ENCODE data around the gene MRTFA.
"Not testable (repeated sequence)": the region's sequence is repeated elsewhere in the genome, so short reads cannot be mapped to it uniquely, and the experiment has no call there.

The MRTFA gene

DNA sequence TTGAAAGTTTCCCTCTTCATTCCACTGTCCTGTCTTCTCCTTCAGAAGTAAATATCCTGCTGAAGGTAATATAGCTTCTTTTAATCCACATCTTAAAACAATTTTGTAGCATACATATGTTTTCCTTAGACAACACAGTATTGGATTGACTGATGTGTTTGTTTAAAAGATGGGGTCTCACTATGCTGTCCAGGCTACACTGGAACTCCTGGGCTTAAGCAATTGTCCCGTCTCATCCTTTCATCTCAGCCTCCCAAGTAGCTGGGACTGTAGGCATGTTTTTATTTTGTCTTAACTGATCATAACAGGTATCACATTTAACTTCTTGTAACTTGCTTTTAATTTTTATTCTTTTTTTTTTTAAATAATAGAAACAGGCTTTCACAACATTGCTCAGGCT is 55.9 kb downstream of the MRTFA start:
- in situ Hi-C loops (cut with MboI; ENCODE audit: low pct_unique_long_range_greater_than_20kb, low sequenced_read_pairs) = no loop called here

DNA sequence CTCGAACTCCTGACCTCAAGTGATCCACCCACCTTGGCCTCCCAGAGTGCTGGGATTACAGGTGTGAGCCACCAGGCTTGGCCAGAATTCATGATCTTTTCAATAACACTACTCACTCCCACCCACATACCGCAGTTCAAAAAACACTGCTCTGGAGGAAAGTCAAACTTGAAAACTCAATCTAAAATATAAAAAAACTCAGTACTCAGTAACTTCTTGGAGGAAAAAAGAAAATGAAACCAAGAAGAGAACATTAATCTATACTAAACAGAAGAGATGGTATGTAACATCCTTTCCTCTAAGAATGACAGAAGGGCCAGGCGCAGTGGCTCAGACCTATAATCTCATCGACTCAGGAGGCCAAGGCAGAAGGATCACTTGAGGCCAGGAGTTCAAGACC is 58.3 kb downstream of the MRTFA start:
- DNase-seq = no peak
- in situ Hi-C loops (cut with MboI; ENCODE audit: low pct_unique_long_range_greater_than_20kb, low sequenced_read_pairs) = no loop called here

More for the DNA sequence above, 55.9 kb downstream of the MRTFA start:
- DNase-seq = no peak

GRCh38 chr22:40572976-40573375 is 63.5 kb downstream of the MRTFA start:
- no peak for DNase-seq
- in situ Hi-C loops (cut with MboI; ENCODE audit: low pct_unique_long_range_greater_than_20kb, low sequenced_read_pairs) = no loop called here

- in situ Hi-C loops (cut with MboI; ENCODE audit: low pct_unique_long_range_greater_than_20kb, low sequenced_read_pairs) = no loop called here
- DNase-seq = no peak
Measured at GRCh38 chr22:40571887-40572286, 64.6 kb downstream of the MRTFA start.

DNA sequence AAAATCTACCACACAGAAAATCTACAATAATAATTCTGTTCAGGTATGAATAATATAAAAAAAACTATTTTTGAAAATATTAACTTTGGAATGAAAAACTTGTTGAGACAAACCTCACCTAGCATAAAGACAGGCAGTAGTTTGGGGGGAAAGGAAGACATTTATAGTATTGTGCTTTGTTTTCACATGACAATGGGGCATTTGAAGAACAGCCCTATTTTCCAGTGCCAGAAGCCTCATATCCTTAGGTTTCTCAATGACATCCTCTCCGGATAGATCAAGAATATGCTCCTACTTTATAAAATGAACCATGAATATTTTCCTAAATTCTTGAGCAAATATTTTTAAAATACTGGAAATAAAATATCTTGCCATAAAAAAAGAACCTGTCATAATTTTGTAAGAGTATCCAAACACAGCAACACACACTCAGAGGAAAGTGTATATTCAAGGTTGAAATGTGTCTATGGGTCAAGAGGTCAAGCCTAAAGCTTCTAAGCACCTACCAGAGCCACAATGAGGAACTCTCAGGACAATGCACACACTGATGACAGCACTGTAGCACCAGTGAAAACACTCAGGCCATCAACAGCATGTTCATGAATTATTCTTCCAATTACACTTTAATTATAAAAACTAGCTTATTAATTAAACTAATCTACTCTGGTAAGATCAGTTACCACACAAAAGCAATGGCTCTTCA is 68.7 kb downstream of the MRTFA start:
- in situ Hi-C loops (cut with MboI; ENCODE audit: low pct_unique_long_range_greater_than_20kb, low sequenced_read_pairs) = no loop called here
- DNase-seq = no peak

- in situ Hi-C loops (cut with MboI; ENCODE audit: low pct_unique_long_range_greater_than_20kb, low sequenced_read_pairs) = no loop called here
- no peak for DNase-seq
Measured at GRCh38 chr22:40567106-40567505, 69.4 kb downstream of the MRTFA start.

- in situ Hi-C loops (cut with MboI; ENCODE audit: low pct_unique_long_range_greater_than_20kb, low sequenced_read_pairs) = no loop called here
- no peak for DNase-seq
Measured at GRCh38 chr22:40560994-40561515, 75.5 kb downstream of the MRTFA start.

DNA sequence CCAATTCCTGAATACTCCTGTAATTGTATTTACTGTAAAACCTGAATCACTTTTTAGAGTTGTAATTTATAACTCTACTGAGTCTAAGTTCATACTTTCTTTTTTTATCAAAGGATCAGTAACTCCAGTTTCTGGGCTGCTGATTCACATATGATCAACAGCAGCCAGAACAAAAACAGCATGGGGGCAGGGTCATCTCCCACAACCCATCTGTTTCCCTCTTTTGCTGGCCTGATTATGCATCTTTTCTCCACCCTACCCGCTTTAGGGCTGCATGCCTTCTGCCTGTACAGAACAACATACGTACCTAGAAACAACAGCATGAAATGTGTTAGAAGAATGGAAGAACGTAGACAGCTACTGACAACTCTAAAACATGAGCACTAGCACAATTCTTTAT is 76.0 kb downstream of the MRTFA start:
- in situ Hi-C loops (cut with MboI; ENCODE audit: low pct_unique_long_range_greater_than_20kb, low sequenced_read_pairs) = no loop called here
- DNase-seq = peak; percentile 59

DNA sequence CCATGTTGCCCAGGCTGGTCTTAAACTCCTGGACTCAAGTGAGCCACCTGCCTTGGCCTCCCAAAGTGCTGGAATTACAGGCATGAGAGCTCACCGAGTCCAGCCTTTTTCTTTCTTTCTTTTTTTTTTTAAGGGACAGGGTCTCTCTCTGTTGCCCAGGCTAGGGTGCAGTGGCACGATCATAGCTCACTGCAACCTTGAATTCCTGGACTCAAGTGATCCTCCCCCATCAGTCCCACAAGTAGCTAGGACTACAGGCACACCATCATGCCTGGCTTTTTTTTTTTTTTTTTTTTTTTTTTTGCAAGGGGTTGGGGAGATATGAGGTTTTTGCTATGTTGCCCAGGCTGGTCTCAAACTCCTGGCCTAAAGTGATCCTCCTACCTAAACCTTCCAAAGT is 78.5 kb downstream of the MRTFA start:
- in situ Hi-C loops (cut with MboI; ENCODE audit: low pct_unique_long_range_greater_than_20kb, low sequenced_read_pairs) = no loop called here
- no peak for DNase-seq

DNA sequence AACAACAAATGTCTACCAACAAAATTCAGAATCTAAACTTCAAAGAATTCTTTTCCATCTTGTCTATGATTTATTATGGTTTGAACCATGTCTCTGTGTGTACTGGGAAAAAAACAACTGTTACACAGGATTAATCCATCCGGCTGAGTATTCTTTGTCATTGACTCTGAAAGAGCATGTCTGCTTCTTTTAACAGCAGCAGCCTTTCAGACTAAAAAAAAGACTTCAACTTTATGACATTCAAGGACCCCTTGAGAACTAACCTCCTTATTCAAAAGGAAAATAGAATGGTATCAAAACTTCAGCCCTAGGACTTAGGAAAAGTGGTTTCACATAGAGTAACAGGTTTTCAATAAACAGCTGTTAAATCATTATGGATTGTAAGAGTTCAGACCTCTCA is 79.9 kb downstream of the MRTFA start:
- no peak for DNase-seq
- in situ Hi-C loops (cut with MboI; ENCODE audit: low pct_unique_long_range_greater_than_20kb, low sequenced_read_pairs) = no loop called here

- DNase-seq; in situ Hi-C loops (cut with MboI; ENCODE audit: low pct_unique_long_range_greater_than_20kb, low sequenced_read_pairs): not testable (repeated sequence)
Measured at GRCh38 chr22:40554023-40554422, 82.5 kb downstream of the MRTFA start.

GRCh38 chr22:40553014-40553554 is 83.4 kb downstream of the MRTFA start:
- in situ Hi-C loops (cut with MboI; ENCODE audit: low pct_unique_long_range_greater_than_20kb, low sequenced_read_pairs) = no loop called here
- DNase-seq = no peak

GRCh38 chr22:40552070-40552469 is 84.4 kb downstream of the MRTFA start:
- in situ Hi-C loops (cut with MboI; ENCODE audit: low pct_unique_long_range_greater_than_20kb, low sequenced_read_pairs) = no loop called here
- no peak for DNase-seq

DNA sequence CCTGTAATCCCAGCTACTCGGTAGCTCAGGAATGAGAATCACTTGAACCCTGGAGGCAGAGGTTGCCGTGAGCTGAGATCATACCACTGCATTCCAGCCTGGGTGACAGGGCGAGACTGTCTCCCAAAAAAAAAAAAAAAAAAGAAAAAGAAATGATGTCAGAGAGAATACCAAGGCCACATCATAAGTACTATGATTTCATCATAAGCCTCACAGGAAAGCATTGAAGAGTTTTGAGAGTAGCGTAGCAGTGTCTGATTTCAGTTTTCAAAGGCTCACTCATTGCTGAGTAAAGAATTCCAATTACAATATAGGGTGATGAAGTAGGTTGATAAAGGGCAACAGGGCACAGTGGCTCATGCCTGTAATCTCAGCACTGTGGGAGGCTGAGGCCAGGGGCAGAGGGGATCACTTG is 88.8 kb downstream of the MRTFA start:
- no peak for DNase-seq
- in situ Hi-C loops (cut with MboI; ENCODE audit: low pct_unique_long_range_greater_than_20kb, low sequenced_read_pairs) = no loop called here

GRCh38 chr22:40544758-40545157 is 91.8 kb downstream of the MRTFA start:
- in situ Hi-C loops (cut with MboI; ENCODE audit: low pct_unique_long_range_greater_than_20kb, low sequenced_read_pairs) = no loop called here
- no peak for DNase-seq

DNA sequence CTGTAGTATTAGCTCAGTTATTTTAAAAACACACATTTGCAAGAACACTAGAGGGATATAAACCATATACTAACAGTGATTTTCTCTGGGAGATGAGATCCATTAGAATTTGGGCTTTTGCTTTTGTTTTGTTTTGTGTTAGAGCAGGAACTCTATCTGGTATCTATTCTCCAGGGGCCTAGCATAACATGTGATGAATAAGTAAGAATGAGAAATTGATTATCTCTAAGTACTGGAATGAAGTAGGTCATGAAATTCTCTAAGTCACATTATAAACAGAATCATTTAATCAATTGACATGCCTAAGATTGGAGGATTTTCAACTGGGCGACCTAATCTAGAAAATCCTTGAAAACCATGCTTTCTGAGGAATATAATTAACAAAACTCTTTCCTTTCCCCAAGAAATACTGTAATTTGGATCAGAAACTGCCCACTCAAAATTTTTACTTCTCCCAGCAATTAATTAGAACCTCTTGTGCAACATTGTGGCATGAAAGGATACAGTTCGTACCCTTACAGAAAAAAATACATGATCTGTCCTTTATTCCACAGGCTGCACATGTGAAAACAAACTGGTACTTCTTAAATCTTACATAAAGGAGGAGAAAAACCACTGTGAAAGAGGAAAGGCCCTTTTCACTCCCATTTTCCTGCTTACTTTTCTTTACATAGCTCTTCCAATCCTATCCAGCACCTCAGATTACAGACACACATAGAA is 93.5 kb downstream of the MRTFA start:
- in situ Hi-C loops (cut with MboI; ENCODE audit: low pct_unique_long_range_greater_than_20kb, low sequenced_read_pairs) = no loop called here
- DNase-seq = no peak

GRCh38 chr22:40541300-40541699 is 95.2 kb downstream of the MRTFA start:
- in situ Hi-C loops (cut with MboI; ENCODE audit: low pct_unique_long_range_greater_than_20kb, low sequenced_read_pairs) = no loop called here
- DNase-seq = no peak

DNA sequence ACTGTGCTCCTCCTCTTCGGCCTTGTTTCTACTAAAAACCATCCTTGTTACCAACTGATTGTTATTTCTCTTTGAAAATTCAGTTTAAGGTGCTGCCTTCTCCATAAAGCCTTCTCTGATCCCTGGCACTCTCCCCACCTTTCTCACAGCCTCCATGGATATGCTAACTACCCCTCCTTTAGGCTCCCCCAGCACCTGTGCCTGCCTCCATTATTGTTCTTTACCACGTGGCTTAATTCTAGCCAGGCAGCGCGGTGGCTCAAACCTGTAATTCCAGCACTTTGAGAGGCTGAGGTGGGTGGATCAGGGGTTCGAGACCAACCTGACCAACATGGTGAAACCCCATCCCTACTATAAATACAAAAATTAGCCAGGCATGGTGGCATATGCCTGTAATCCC is 96.3 kb downstream of the MRTFA start:
- in situ Hi-C loops (cut with MboI; ENCODE audit: low pct_unique_long_range_greater_than_20kb, low sequenced_read_pairs) = no loop called here
- no peak for DNase-seq

DNA sequence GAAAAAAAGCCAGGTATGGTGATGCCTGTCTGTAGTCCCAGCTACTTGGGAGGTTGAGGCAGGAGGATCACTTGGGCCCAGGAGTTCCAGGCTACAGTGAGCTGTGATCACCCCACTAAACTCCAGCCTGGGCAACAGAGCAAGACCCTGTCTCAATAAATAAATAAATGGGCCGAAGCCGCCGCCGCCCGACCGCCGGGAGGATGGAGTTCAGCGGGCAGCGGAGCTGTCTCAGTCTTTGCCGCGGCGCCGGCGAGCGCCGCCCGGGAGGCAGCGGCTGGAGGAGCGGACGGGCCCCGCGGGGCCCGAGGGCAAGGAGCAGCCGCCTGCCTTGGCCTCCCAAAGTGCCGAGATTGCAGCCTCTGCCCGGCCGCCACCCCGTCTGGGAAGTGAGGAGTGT is 100.4 kb downstream of the MRTFA start:
- in situ Hi-C loops (cut with MboI; ENCODE audit: low pct_unique_long_range_greater_than_20kb, low sequenced_read_pairs); DNase-seq: not testable (repeated sequence)

DNA sequence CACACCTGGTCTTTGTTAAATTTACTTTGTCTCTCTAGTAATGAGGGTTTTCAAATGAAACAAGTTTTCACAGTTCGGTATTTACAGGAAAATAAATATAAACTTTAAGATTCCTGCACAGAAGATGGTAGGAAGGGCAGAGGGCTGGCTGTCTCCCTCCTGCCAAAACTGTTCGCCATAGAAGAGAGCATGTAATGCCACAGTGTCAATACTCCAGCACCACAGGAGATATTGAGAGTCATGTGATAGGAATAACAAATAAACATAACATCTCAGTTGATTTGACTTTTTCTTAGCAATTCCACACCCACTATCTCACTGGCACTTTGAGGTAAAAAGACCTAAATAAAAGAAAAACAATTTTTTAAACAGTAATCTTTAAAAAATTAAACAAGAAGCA is 100.9 kb downstream of the MRTFA start:
- in situ Hi-C loops (cut with MboI; ENCODE audit: low pct_unique_long_range_greater_than_20kb, low sequenced_read_pairs) = no loop called here
- no peak for DNase-seq

DNA sequence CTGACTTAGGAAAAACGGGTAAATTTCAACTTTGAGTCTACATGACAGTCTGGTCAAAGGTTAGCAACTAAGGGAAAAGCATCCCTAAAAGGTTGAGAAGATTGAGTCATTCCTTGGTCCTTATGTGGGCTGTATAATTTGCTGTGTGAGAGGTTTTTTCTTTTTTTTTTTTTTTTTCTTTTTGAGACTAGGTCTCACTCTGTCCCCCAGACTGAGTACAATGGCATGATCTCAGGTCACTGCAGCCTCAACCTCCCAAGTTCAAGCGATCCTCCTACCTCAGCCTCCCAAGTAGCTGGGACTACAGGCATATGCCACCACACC is 101.4 kb downstream of the MRTFA start:
- in situ Hi-C loops (cut with MboI; ENCODE audit: low pct_unique_long_range_greater_than_20kb, low sequenced_read_pairs) = no loop called here
- no peak for DNase-seq
